ENCODE measurements around the gene LPIN1. TPM values are rescaled to one million over a fixed set of nuclear protein-coding genes. Genes with fewer than 3 reads are reported as not detected.

The LPIN1 gene
- total RNA-seq, 1 experiment from 2014 or later = 4.4 TPM

GRCh38 chr2:11861044-11861443, 114.6 kb downstream of the LPIN1 start:
- H3K4ac ChIP-seq (ENCODE audit: low read depth, low read length) = no peak overlapping the region
- no peak overlapping the region for H2AFZ ChIP-seq (ENCODE audit: low read length)
- H2BK12ac ChIP-seq (ENCODE audit: insufficient read length, low read depth, low read length) = no peak overlapping the region
- no peak for TF ChIP-seq CTCF (conservative IDR thresholded peaks at IDR 0.05)
- no peak overlapping the region for H3T11ph ChIP-seq (ENCODE audit: low read length)
- no peak overlapping the region for H2AK5ac ChIP-seq (ENCODE audit: insufficient read length, low read length)
- H3K9me3 Mint-ChIP-seq = peaks cover 38 to 46% of the 10 kb centered on the region in 2 experiments
- no peak overlapping the region for H3K56ac ChIP-seq (ENCODE audit: insufficient read length, low read depth, low read length)
- H3K4me3 Mint-ChIP-seq = no peak overlapping the region
- no peaks in the 10 kb centered on the region for H3K23me2 ChIP-seq (ENCODE audit: insufficient read length, low read depth, low read length, poor library complexity, severe bottlenecking)
- H3K4me1 Mint-ChIP-seq = peaks cover 10 to 13% of the 10 kb centered on the region in 2 experiments
- H2BK20ac ChIP-seq (ENCODE audit: low read depth, low read length, poor library complexity, severe bottlenecking) = no peak overlapping the region
- H3K79me1 ChIP-seq (ENCODE audit: insufficient read depth, low read depth, low read length, poor library complexity, severe bottlenecking) = no peaks in the 10 kb centered on the region
- no peak for DNase-seq
- H3K36me3 Mint-ChIP-seq (ENCODE audit: insufficient read depth in 1 of 3, low read depth in 3 of 3) = peaks cover 24 to 37% (median 30%) of the 10 kb centered on the region in 3 experiments
- H3K18ac ChIP-seq (ENCODE audit: insufficient read length, low read depth, low read length) = no peak overlapping the region
- no peak overlapping the region for H3K9ac ChIP-seq (ENCODE audit: extremely low read depth, insufficient read length, low read length)
- no peaks in the 10 kb centered on the region for H4K20me1 ChIP-seq (ENCODE audit: control insufficient read depth, insufficient read depth, insufficient read length)
- H3K4me2 ChIP-seq (ENCODE audit: insufficient read depth, insufficient read length, low read length) = no peak overlapping the region
- H3K14ac ChIP-seq (ENCODE audit: insufficient read depth, low read length) = no peak overlapping the region
- no peak overlapping the region for H2BK5ac ChIP-seq (ENCODE audit: insufficient read length, low read length)
- H4K91ac ChIP-seq (ENCODE audit: insufficient read length, low read depth, low read length) = no peak overlapping the region
- H3K27me3 Mint-ChIP-seq (ENCODE audit: low read depth) = peaks cover 8% of the 10 kb centered on the region
- no peak overlapping the region for H2BK15ac ChIP-seq (ENCODE audit: low read depth, low read length)
- H3K27ac ChIP-seq (ENCODE audit: insufficient read length, low read depth, low read length) = no peak overlapping the region
- H3K27me3 ChIP-seq (ENCODE audit: insufficient read depth, low read length) = no peaks in the 10 kb centered on the region
- H3K79me2 ChIP-seq (ENCODE audit: insufficient read depth, low read length) = no peaks in the 10 kb centered on the region
- H2BK120ac ChIP-seq (ENCODE audit: low read depth, low read length, poor library complexity, severe bottlenecking) = no peak overlapping the region
- H3K27ac Mint-ChIP-seq = no peak overlapping the region; a peak in 1 of 7 replicates
- no peaks in the 10 kb centered on the region; the same call in 1 of the 2 replicates for H3K4me1 ChIP-seq (ENCODE audit: insufficient read depth, low read length)
- no CpG with 5 or more reads among the region's 2 CpGs for WGBS (ENCODE audit: extremely low coverage, insufficient read length, low lambda C conversion rate)
- H4K5ac ChIP-seq (ENCODE audit: insufficient read length, low read depth, low read length) = no peak overlapping the region
- H3K9me3 ChIP-seq (ENCODE audit: control insufficient read depth, low read depth, low read length) = peaks cover 26% of the 10 kb centered on the region
- no peak overlapping the region for H3K23ac ChIP-seq (ENCODE audit: insufficient read length, low read depth, low read length)
- no peak overlapping the region for H4K8ac ChIP-seq (replicated peaks; ENCODE audit: insufficient read length, low read depth, low read length)

Data from H9 (cell line).